GM23248 (cell line): ENCODE data around the gene ANTKMT. TPM values are rescaled to one million over a fixed set of nuclear protein-coding genes. Genes with fewer than 3 reads are reported as not detected.

Experiments
- DNase-seq: peaks from one replicate; pipeline ENCODE4 v3.0.0-alpha.2; 2015
- H2AFZ ChIP-seq: fragments of 200-600 bp; sonication (generic); 2 replicates; pipeline ENCODE4 v1.6.1; 2016; ENCODE audit warnings: antibody characterized with exemption
- H3F3A ChIP-seq: fragments of 200-600 bp; sonication (generic); 2 replicates; pipeline ENCODE4 v1.6.1; 2016; ENCODE audit warnings: mild to moderate bottlenecking, antibody characterized with exemption, mixed run types; ENCODE audit not compliant: insufficient read depth
- H3K27ac ChIP-seq: fragments of 200-600 bp; sonication (generic); 2 replicates; pipeline ENCODE4 v1.5.1; 2016; ENCODE audit warnings: mild to moderate bottlenecking
- H3K27me3 ChIP-seq: fragments of 200-600 bp; sonication (generic); replicated peaks from 2 replicates; pipeline ENCODE4 v1.6.1; 2016; ENCODE audit warnings: mild to moderate bottlenecking; ENCODE audit not compliant: insufficient read depth
- H3K36me3 ChIP-seq: fragments of 200-600 bp; sonication (generic); 2 replicates; pipeline ENCODE4 v1.6.1; 2016; ENCODE audit warnings: low read depth, mild to moderate bottlenecking
- H3K4me1 ChIP-seq: fragments of 200-600 bp; sonication (generic); 2 replicates; pipeline ENCODE4 v1.6.1; 2016; ENCODE audit warnings: mild to moderate bottlenecking; ENCODE audit not compliant: insufficient read depth
- H3K4me2 ChIP-seq: fragments of 200-600 bp; sonication (generic); one replicate; pipeline ENCODE4 v1.6.1; 2016; ENCODE audit warnings: mild to moderate bottlenecking; ENCODE audit not compliant: unreplicated experiment
- H3K4me3 ChIP-seq: fragments of 200-600 bp; sonication (generic); 2 replicates; pipeline ENCODE4 v1.5.1; 2016; ENCODE audit warnings: mild to moderate bottlenecking
- H3K79me2 ChIP-seq: fragments of 200-600 bp; sonication (generic); 2 replicates; pipeline ENCODE4 v1.6.1; 2016; ENCODE audit warnings: mild to moderate bottlenecking; ENCODE audit not compliant: insufficient read depth
- H3K9ac ChIP-seq: fragments of 200-600 bp; sonication (generic); 2 replicates; pipeline ENCODE4 v1.6.1; 2016; ENCODE audit warnings: mild to moderate bottlenecking
- H3K9me2 ChIP-seq: fragments of 200-600 bp; sonication (generic); 2 replicates; pipeline ENCODE4 v1.6.1; 2016; ENCODE audit warnings: mixed run types, mild to moderate bottlenecking, moderate library complexity; ENCODE audit not compliant: insufficient read depth
- H3K9me3 ChIP-seq: fragments of 200-600 bp; sonication (generic); one replicate; pipeline ENCODE4 v1.6.1; 2017; ENCODE audit warnings: low read depth
- H4K20me1 ChIP-seq: fragments of 200-600 bp; sonication (generic); 2 replicates; pipeline ENCODE4 v1.6.0; 2016; ENCODE audit not compliant: insufficient read depth
- EZH2 ChIP-seq: fragments of 200-600 bp; sonication (generic); IDR thresholded peaks from 2 replicates; pipeline ENCODE4 v1.6.1; 2018; ENCODE audit warnings: antibody characterized with exemption, mild to moderate bottlenecking; ENCODE audit not compliant: insufficient read depth, poor library complexity, severe bottlenecking
- EZH2phosphoT487 ChIP-seq: fragments of 200-600 bp; sonication (generic); IDR thresholded peaks from 2 replicates; pipeline ENCODE4 v1.6.1; 2018; ENCODE audit warnings: antibody characterized with exemption, moderate library complexity, mild to moderate bottlenecking, low read depth; ENCODE audit not compliant: insufficient read depth
- WGBS, 2 experiments: methylation state at CpG; one replicate each; pipeline ENCODE4 v1.1.6; 2015 to 2017; ENCODE audit warnings: low lambda C conversion rate in 2 of 2, low coverage in 1 of 2; ENCODE audit errors: missing lambda C conversion rate in 2 of 2; 5-methylcytosine and 5-hydroxymethylcytosine counted together
- in situ Hi-C: fragments of 300-500 bp; cut with MboI; formaldehyde crosslinking; loops from 2 replicates; pipeline ENCODE4 v1.15.0; 2020
- polyA plus RNA-seq: library from polyadenylated mRNA; unstranded; fragments of >200 nt; fragmentation: Nextera tagmentation; extraction: Ambion mirVana; gene quantifications from 2 replicates; pipeline ENCODE4 v1.2.1, GENCODE V29; 2016
- total RNA-seq: library from RNA; depleted of rRNA; stranded (reverse); fragments of >200 nt; shearing (Covaris generic); gene quantifications from 2 replicates; pipeline ENCODE4 v1.2.3, GENCODE V29; 2014

The ANTKMT gene
- total and polyA plus RNA-seq, 2 experiments from 2014 or later = 33.5 to 34.8 TPM

DNA sequence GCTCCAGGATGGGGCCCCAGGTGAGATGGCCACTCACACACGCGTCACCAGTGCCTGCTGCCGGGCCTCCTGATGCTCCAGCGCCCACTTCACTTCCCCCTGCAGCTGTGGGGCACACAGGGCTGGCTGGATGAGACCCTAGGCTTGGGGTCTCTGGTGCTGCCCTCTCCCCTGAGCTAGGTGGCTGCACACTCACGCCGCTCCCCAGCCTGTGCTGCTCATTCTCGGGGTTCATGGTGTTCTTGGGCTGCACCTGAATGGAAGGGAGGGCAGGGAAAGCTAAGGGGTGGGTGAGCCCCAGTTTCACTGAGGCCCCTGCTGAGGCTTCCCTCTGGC is 4.1 kb downstream of the ANTKMT start:
- Histone ChIP-seq H3K4me2 (no peak overlapping the region), H4K20me1 (no peaks in the 10 kb centered on the region), H3K4me1 (peaks cover 2% of the 10 kb centered on the region; the same call in 1 of the 2 replicates), H3K4me3 (no peak overlapping the region), H3K9me2 (no peaks in the 10 kb centered on the region), H3K79me2 (no peaks in the 10 kb centered on the region), H3K9me3 (no peaks in the 10 kb centered on the region), H3K27ac (no peak overlapping the region), H3F3A (no peaks in the 10 kb centered on the region), H3K9ac (no peak overlapping the region), H3K27me3 (no peaks in the 10 kb centered on the region), H3K36me3 (no peaks in the 10 kb centered on the region), H2AFZ (no peak overlapping the region)
- no peak for TF ChIP-seq EZH2
- TF ChIP-seq EZH2phosphoT487 = no peak
- in situ Hi-C loops = no loop called here
- WGBS, 2 experiments = 81% methylated on average over 7 of the region's 7 CpGs
- no peak for DNase-seq

DNA sequence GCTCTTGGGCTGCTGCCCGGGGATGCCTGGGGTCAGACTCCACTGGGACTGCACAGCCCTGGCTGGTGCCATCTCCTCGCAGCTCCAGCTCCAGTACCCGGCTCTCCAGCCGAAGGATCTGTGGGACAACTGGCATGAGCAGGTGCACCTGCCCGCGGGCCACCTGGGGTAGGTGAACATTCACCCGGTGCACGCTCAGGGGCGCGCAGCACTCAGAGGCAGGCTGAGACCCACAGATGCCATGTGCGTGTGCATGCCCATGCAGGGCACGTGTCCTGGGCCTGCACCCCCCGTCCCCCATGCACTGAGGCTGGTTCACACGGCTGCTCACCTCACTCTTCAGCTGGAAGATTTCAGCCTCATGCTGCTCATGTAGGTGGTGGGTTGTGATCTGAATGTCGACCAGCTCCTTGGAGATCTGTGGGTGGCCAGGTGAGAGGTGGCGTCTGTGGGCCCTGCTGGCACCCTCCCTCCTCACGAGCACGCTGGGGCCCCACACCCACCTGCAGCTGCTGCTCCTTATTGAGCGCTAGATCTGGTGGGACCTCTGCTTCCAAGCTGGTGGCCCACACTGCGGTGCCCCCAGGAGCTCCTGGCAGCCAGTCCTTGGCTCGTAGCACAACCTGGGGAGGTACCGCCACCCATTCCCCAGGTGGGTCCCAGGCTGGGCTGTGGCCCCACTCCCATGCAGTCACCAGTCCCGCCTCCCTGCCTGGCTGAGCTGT is 4.7 kb downstream of the ANTKMT start:
- Histone ChIP-seq H3K9me3 (no peaks in the 10 kb centered on the region), H3F3A (no peaks in the 10 kb centered on the region), H3K79me2 (no peaks in the 10 kb centered on the region), H3K27ac (no peak overlapping the region), H3K9me2 (no peaks in the 10 kb centered on the region), H3K27me3 (no peaks in the 10 kb centered on the region), H3K9ac (no peak overlapping the region), H4K20me1 (no peaks in the 10 kb centered on the region), H2AFZ (no peak overlapping the region), H3K4me1 (no peaks in the 10 kb centered on the region), H3K4me2 (no peak overlapping the region), H3K4me3 (no peak overlapping the region), H3K36me3 (no peaks in the 10 kb centered on the region)
- no peak for DNase-seq
- TF ChIP-seq EZH2 = no peak
- TF ChIP-seq EZH2phosphoT487 = no peak
- 71 to 79% methylated on average over 23 of the region's 23 CpGs for WGBS, 2 experiments
- in situ Hi-C loops = no loop called here

DNA sequence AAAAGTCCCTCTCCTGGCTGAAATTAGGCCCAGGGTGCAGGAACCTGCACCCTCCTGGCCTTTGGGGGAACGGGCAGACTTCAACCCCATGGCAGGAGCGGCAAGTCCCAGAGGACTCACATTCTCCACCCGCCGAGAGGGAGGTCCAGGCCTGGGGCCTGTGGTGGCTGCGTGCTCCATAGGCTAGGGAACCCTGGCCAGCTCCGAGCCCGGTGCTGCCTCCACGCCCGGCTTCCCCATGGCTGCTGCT is 5.2 kb downstream of the ANTKMT start:
- no peak for TF ChIP-seq EZH2phosphoT487
- TF ChIP-seq EZH2 = no peak
- in situ Hi-C loops = no loop called here

DNA sequence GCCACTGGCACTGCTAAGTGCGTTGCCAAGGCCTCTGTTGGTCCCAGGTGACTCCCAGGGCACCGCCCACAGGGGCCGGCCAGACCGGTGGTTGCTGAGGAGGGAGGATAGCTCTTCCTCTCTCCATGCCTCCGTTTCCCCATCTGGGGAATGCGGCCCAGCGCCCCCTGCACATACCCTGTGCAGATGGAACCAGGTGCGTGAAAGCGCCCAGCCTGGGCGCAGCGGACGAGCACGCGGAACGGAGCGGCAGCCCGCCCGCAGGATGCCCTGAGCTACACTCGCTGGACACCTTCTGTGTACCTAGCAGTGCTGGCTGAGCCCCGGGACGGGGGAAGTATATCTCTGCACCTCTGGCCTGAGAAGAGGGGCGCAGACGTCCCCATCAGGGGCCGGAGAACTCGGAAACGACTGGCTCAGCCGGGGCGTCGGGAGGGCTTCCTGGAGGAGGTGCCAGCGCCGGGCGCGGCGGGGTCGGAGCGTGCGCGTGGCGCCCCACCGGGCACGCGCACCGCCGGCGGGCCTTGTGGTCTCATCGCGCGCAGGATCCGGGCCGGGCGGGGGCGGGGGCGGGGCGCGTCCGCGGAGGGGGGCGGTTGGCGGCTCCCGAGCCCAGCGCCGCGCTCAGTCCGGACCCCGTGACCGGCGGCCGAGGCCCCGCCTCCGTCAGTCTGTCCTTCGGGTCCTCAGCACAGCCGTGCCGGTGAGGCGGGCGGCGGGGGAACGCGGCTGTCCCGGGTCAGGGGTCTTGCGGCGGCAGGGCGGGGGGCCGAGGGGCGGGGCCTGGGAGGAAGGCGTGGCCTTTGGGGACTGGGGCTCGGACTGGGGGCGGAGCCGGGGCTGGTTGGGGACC is 5.7 kb downstream of the ANTKMT start, which contains the start of the genes CCDC78 and HAGHL:
CCDC78 (minus strand) TSS at position 6 of the 853 bp plus-strand sequence. CDS start 76 bp downstream, outside the sequence.
HAGHL (plus strand) TSS at position 669 of the 853 bp plus-strand sequence. CDS start 404 bp downstream, outside the sequence.
- Histone ChIP-seq H2AFZ (peak within 1 kb of the TSS; percentile 36), H4K20me1 (no peaks in the 10 kb centered on the region), H3K79me2 (no peaks in the 10 kb centered on the region), H3K27me3 (no peaks in the 10 kb centered on the region), H3F3A (no peaks in the 10 kb centered on the region), H3K4me2 (peak within 1 kb of the TSS; percentile 83), H3K27ac (no peak within 1 kb of the TSS), H3K4me3 (peak within 1 kb of the TSS; percentile 72), H3K9ac (peak within 1 kb of the TSS; percentile 71), H3K9me2 (no peaks in the 10 kb centered on the region), H3K9me3 (no peaks in the 10 kb centered on the region), H3K36me3 (no peaks in the 10 kb centered on the region), H3K4me1 (no peaks in the 10 kb centered on the region)
- peak; percentile 63 for DNase-seq
- TF ChIP-seq EZH2 = no peak
- no peak for TF ChIP-seq EZH2phosphoT487
- in situ Hi-C loops = no loop called here
- WGBS, 2 experiments = 2 to 3% methylated on average over 51 to 65 of the region's 88 CpGs

More for the DNA sequence above, 5.2 kb downstream of the ANTKMT start:
- Histone ChIP-seq H3K9me3 (no peaks in the 10 kb centered on the region), H2AFZ (no peak overlapping the region), H3K4me3 (no peak overlapping the region), H3K9me2 (no peaks in the 10 kb centered on the region), H3K9ac (no peak overlapping the region), H3K36me3 (no peaks in the 10 kb centered on the region), H3F3A (no peaks in the 10 kb centered on the region), H3K79me2 (no peaks in the 10 kb centered on the region), H3K27ac (no peak overlapping the region), H4K20me1 (no peaks in the 10 kb centered on the region), H3K4me2 (no peak overlapping the region), H3K4me1 (no peaks in the 10 kb centered on the region), H3K27me3 (no peaks in the 10 kb centered on the region)
- 17 to 23% methylated on average over 8 to 9 of the region's 9 CpGs for WGBS, 2 experiments
- peak; percentile 42 for DNase-seq
